ENCODE results near the gene PGM5.

Gene PGM5

GRCh38 chr9:68495247-68495646 lies 138.8 kb downstream of the PGM5 start:
- no peaks in the 10 kb centered on the region for H3K36me3 ChIP-seq (ENCODE audit: insufficient read depth, low read length)
- H3K9ac ChIP-seq (ENCODE audit: low read depth, low read length, poor library complexity, severe bottlenecking): no peak overlapping the region
- H3K4me2 ChIP-seq (ENCODE audit: low read depth, low read length, poor library complexity, severe bottlenecking): no peak overlapping the region
- H2AFZ ChIP-seq (ENCODE audit: low read length): no peak overlapping the region
- no peaks in the 10 kb centered on the region for H3K9me3 ChIP-seq (ENCODE audit: insufficient read depth, low read depth, low read length)
- H3K79me2 ChIP-seq (ENCODE audit: insufficient read depth, low read length): no peaks in the 10 kb centered on the region
- no peaks in the 10 kb centered on the region for H3K27me3 ChIP-seq (ENCODE audit: insufficient read depth, low read length, poor library complexity, severe bottlenecking)
- H3K4me3 ChIP-seq (ENCODE audit: low read length, poor library complexity, severe bottlenecking): no peak overlapping the region
- no peaks in the 10 kb centered on the region for H4K20me1 ChIP-seq (ENCODE audit: insufficient read depth, low read length, poor library complexity, severe bottlenecking)
- H3K9me2 ChIP-seq (replicated peaks; ENCODE audit: low read depth, low read length): no peaks in the 10 kb centered on the region
- no peak for TF ChIP-seq CTCF (conservative IDR thresholded peaks at IDR 0.05; ENCODE audit: low read length)
- TF ChIP-seq EZH2phosphoT487 (IDR thresholded peaks at IDR 0.05; ENCODE audit: borderline replicate concordance): no peak
- no peaks in the 10 kb centered on the region for H3K4me1 ChIP-seq (ENCODE audit: insufficient read depth, low read length, poor library complexity, severe bottlenecking)
- no peaks in the 10 kb centered on the region for H3F3A ChIP-seq (ENCODE audit: low read depth)

- Histone ChIP-seq H4K20me1 (ENCODE audit: insufficient read depth, low read length, poor library complexity, severe bottlenecking) (no peaks in the 10 kb centered on the region), H3K36me3 (ENCODE audit: insufficient read depth, low read length) (no peaks in the 10 kb centered on the region), H3K79me2 (ENCODE audit: insufficient read depth, low read length) (no peaks in the 10 kb centered on the region), H3K9ac (ENCODE audit: low read depth, low read length, poor library complexity, severe bottlenecking) (no peak overlapping the region), H3K4me2 (ENCODE audit: low read depth, low read length, poor library complexity, severe bottlenecking) (no peak overlapping the region), H3F3A (ENCODE audit: low read depth) (no peaks in the 10 kb centered on the region), H2AFZ (ENCODE audit: low read length) (no peak overlapping the region), H3K4me1 (ENCODE audit: insufficient read depth, low read length, poor library complexity, severe bottlenecking) (no peaks in the 10 kb centered on the region), H3K27me3 (ENCODE audit: insufficient read depth, low read length, poor library complexity, severe bottlenecking) (no peaks in the 10 kb centered on the region), H3K9me2 (replicated peaks; ENCODE audit: low read depth, low read length) (no peaks in the 10 kb centered on the region), H3K9me3 (ENCODE audit: insufficient read depth, low read depth, low read length) (no peaks in the 10 kb centered on the region), H3K4me3 (ENCODE audit: low read length, poor library complexity, severe bottlenecking) (no peak overlapping the region)
- TF ChIP-seq EZH2phosphoT487 (IDR thresholded peaks at IDR 0.05; ENCODE audit: borderline replicate concordance) (no peak), CTCF (conservative IDR thresholded peaks at IDR 0.05; ENCODE audit: low read length) (no peak)
Observed at GRCh38 chr9:68496356-68496755, 139.9 kb downstream of the PGM5 start.

GRCh38 chr9:68497629-68498028 lies 141.2 kb downstream of the PGM5 start:
- Histone ChIP-seq H3K9ac (ENCODE audit: low read depth, low read length, poor library complexity, severe bottlenecking) (no peak overlapping the region), H3K4me2 (ENCODE audit: low read depth, low read length, poor library complexity, severe bottlenecking) (no peak overlapping the region), H3K79me2 (ENCODE audit: insufficient read depth, low read length) (no peaks in the 10 kb centered on the region), H3F3A (ENCODE audit: low read depth) (no peaks in the 10 kb centered on the region), H2AFZ (ENCODE audit: low read length) (no peak overlapping the region), H3K4me3 (ENCODE audit: low read length, poor library complexity, severe bottlenecking) (no peak overlapping the region), H3K36me3 (ENCODE audit: insufficient read depth, low read length) (no peaks in the 10 kb centered on the region), H3K27me3 (ENCODE audit: insufficient read depth, low read length, poor library complexity, severe bottlenecking) (no peaks in the 10 kb centered on the region), H3K9me2 (replicated peaks; ENCODE audit: low read depth, low read length) (no peaks in the 10 kb centered on the region), H3K4me1 (ENCODE audit: insufficient read depth, low read length, poor library complexity, severe bottlenecking) (no peaks in the 10 kb centered on the region), H3K9me3 (ENCODE audit: insufficient read depth, low read depth, low read length) (no peaks in the 10 kb centered on the region), H4K20me1 (ENCODE audit: insufficient read depth, low read length, poor library complexity, severe bottlenecking) (no peaks in the 10 kb centered on the region)
- no peak for TF ChIP-seq EZH2phosphoT487 (IDR thresholded peaks at IDR 0.05; ENCODE audit: borderline replicate concordance)

- H3K4me2 ChIP-seq (ENCODE audit: low read depth, low read length, poor library complexity, severe bottlenecking): no peak overlapping the region
- H3K4me3 ChIP-seq (ENCODE audit: low read length, poor library complexity, severe bottlenecking): no peak overlapping the region
- no peaks in the 10 kb centered on the region for H3K36me3 ChIP-seq (ENCODE audit: insufficient read depth, low read length)
- H3K4me1 ChIP-seq (ENCODE audit: insufficient read depth, low read length, poor library complexity, severe bottlenecking): no peaks in the 10 kb centered on the region
- H3K27me3 ChIP-seq (ENCODE audit: insufficient read depth, low read length, poor library complexity, severe bottlenecking): no peaks in the 10 kb centered on the region
- no peaks in the 10 kb centered on the region for H3K9me3 ChIP-seq (ENCODE audit: insufficient read depth, low read depth, low read length)
- H4K20me1 ChIP-seq (ENCODE audit: insufficient read depth, low read length, poor library complexity, severe bottlenecking): no peaks in the 10 kb centered on the region
- no peaks in the 10 kb centered on the region for H3K9me2 ChIP-seq (replicated peaks; ENCODE audit: low read depth, low read length)
- TF ChIP-seq EZH2phosphoT487 (IDR thresholded peaks at IDR 0.05; ENCODE audit: borderline replicate concordance) (no peak), CTCF (conservative IDR thresholded peaks at IDR 0.05; ENCODE audit: low read length) (no peak)
- no peaks in the 10 kb centered on the region for H3K79me2 ChIP-seq (ENCODE audit: insufficient read depth, low read length)
- H3K9ac ChIP-seq (ENCODE audit: low read depth, low read length, poor library complexity, severe bottlenecking): no peak overlapping the region
- no peaks in the 10 kb centered on the region for H3F3A ChIP-seq (ENCODE audit: low read depth)
- no peak overlapping the region for H2AFZ ChIP-seq (ENCODE audit: low read length)
Observed at GRCh38 chr9:68498816-68499215, 142.4 kb downstream of the PGM5 start.
